A172 (cell line): ENCODE results near the gene ITSN2. TPM values are rescaled to one million over a fixed set of nuclear protein-coding genes. Genes with fewer than 3 reads are reported as not detected.

Source experiments
- DNase-seq: peaks from one replicate; pipeline ENCODE4 v3.0.0-alpha.2; 2015; ENCODE audit warnings: low spot score
- total RNA-seq: library from RNA; depleted of rRNA; stranded (reverse); fragments of >200 nt; shearing (Covaris generic); gene quantifications from 2 replicates; pipeline ENCODE4 v1.2.3, GENCODE V29; 2014; rRNA removed

The ITSN2 gene
- total RNA-seq, 1 experiment from 2014 or later = 48.9 TPM

GRCh38 chr2:24179683-24180082 lies 180.7 kb downstream of the ITSN2 start:
- DNase-seq = no peak

GRCh38 chr2:24176326-24176725 lies 184.0 kb downstream of the ITSN2 start:
- DNase-seq = no peak

- DNase-seq = no peak
Observed at GRCh38 chr2:24175631-24176187, 184.6 kb downstream of the ITSN2 start.

- DNase-seq = no peak
Observed at GRCh38 chr2:24174851-24175277, 185.5 kb downstream of the ITSN2 start, which contains the start of gene FAM228A. Gene FAM228A, plus strand, starts transcription at chr2:24175053. Its CDS starts 428 bp downstream, at chr2:24175481.

- DNase-seq = no peak
Observed at GRCh38 chr2:24169023-24169422, 191.3 kb downstream of the ITSN2 start.

- DNase-seq = no peak
Observed at GRCh38 chr2:24164416-24164973, 195.8 kb downstream of the ITSN2 start.

- DNase-seq = no peak
Observed at GRCh38 chr2:24163601-24164000, 196.7 kb downstream of the ITSN2 start.

- no peak for DNase-seq
Observed at GRCh38 chr2:24163186-24163585, 197.2 kb downstream of the ITSN2 start.

- DNase-seq = no peak
Observed at GRCh38 chr2:24162494-24162893, 197.8 kb downstream of the ITSN2 start.

- DNase-seq = no peak
Observed at GRCh38 chr2:24160761-24161160, 199.6 kb downstream of the ITSN2 start.

GRCh38 chr2:24159708-24160107 lies 200.6 kb downstream of the ITSN2 start:
- no peak for DNase-seq

- DNase-seq = no peak
Observed at GRCh38 chr2:24158131-24158530, 202.2 kb downstream of the ITSN2 start.

GRCh38 chr2:24153478-24153877 lies 206.9 kb downstream of the ITSN2 start:
- no peak for DNase-seq

Other genes with a start within 250 kb of the ITSN2 start
- gene PFN4, start 237.2 kb downstream of the ITSN2 start, total RNA-seq = 0.40 and 2.3 TPM in 2 replicates
- 5.9 and 8.6 TPM in 2 replicates for gene FAM228B, start 237.1 kb downstream of the ITSN2 start, total RNA-seq
- not detected in 2 replicates for gene FAM228A, start 185.5 kb downstream of the ITSN2 start, total RNA-seq
- 15.1 and 19.9 TPM in 2 replicates for gene NCOA1, start 130.7 kb upstream of the ITSN2 start, total RNA-seq